Measurements from ENCODE around the gene LRRC8E. TPM values are rescaled to one million over a fixed set of nuclear protein-coding genes. Genes with fewer than 3 reads are reported as not detected.

LRRC8E gene
- total RNA-seq, 1 donor from 2014 or later: 0.08 TPM

DNA sequence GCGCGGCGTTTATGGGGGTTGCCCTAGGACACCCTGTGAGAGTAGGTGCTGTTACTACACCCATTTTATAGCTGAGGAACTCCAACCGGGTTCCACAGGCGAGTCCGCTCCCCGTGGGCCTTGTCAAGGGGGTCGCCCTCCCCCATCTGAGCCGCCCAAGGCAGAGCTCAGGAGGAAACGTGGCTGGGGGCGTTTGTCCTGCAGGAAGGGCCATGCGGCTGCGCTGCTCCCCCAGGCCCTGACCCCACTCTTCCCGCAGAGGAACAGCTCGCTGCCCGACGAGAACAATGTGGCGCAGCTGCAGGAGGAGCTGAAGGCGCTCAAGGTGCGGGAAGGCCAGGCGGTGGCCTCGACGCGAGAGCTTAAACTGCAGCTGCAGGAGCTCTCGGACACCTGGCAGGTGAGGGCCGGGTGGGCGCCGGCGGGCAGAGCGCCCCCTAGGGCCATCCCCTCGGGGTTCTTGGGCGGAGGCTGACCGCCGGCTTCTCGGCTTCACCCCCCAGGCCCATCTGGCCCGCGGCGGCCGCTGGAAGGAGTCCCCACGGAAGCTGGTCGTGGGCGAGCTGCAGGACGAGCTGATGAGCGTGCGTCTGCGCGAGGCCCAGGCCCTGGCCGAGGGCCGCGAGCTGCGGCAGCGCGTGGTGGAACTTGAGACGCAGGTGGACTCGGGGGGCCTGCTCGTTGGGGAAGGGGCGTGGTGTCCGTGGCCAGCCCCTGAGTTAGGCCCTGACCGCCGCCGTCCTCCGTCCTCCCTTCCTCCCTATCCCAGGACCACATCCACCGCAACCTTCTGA, 26.5 kb upstream of the LRRC8E start:
- Mint-ChIP-seq H3K36me3 (ENCODE audit: low read depth, unreplicated experiment) (no peaks in the 10 kb centered on the region), H3K4me3 (ENCODE audit: unreplicated experiment) (peak overlapping the region; percentile 21), H3K27ac (ENCODE audit: unreplicated experiment) (no peak overlapping the region), H3K9me3 (ENCODE audit: unreplicated experiment) (no peaks in the 10 kb centered on the region), H3K4me1 (ENCODE audit: unreplicated experiment) (peaks cover 11% of the 10 kb centered on the region), H3K27me3 (ENCODE audit: unreplicated experiment) (peaks cover 22% of the 10 kb centered on the region)
- no peak for DNase-seq (ENCODE audit: low spot score)
- TF ChIP-seq, protein P1, sequence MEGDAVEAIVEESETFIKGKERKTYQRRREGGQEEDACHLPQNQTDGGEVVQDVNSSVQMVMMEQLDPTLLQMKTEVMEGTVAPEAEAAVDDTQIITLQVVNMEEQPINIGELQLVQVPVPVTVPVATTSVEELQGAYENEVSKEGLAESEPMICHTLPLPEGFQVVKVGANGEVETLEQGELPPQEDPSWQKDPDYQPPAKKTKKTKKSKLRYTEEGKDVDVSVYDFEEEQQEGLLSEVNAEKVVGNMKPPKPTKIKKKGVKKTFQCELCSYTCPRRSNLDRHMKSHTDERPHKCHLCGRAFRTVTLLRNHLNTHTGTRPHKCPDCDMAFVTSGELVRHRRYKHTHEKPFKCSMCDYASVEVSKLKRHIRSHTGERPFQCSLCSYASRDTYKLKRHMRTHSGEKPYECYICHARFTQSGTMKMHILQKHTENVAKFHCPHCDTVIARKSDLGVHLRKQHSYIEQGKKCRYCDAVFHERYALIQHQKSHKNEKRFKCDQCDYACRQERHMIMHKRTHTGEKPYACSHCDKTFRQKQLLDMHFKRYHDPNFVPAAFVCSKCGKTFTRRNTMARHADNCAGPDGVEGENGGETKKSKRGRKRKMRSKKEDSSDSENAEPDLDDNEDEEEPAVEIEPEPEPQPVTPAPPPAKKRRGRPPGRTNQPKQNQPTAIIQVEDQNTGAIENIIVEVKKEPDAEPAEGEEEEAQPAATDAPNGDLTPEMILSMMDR (IDR thresholded peaks at IDR 0.05; ENCODE audit: unreplicated experiment): peak; percentile 36

DNA sequence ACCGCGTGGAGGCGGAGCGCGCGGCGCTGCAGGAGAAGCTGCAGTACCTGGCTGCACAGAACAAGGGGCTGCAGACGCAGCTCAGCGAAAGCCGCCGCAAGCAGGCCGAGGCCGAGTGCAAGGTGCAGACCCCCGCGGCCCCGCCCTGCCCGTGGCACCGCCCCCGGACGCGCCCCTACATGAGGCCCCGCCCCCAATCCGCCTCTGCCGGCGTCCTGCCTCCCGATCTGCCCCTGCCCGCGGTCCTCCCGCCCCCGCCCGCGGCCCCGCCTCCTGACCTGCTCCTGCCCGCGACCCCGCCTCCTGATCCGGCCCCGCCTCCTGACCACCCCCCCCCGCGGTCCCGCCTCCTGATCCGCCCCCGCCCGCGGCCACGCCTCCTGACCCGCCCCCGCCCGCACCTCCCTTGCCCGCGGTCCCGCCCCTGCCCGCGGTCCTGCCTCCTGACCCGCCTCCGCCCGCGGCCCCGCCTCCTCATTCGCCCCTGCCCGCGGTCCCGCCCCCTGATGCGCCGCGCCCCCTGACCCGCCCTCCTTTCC, 25.8 kb upstream of the LRRC8E start:
- Mint-ChIP-seq H3K4me3 (ENCODE audit: unreplicated experiment) (no peak overlapping the region), H3K27ac (ENCODE audit: unreplicated experiment) (no peak overlapping the region), H3K9me3 (ENCODE audit: unreplicated experiment) (no peaks in the 10 kb centered on the region), H3K36me3 (ENCODE audit: low read depth, unreplicated experiment) (no peaks in the 10 kb centered on the region), H3K27me3 (ENCODE audit: unreplicated experiment) (peaks cover 23% of the 10 kb centered on the region), H3K4me1 (ENCODE audit: unreplicated experiment) (peaks cover 11% of the 10 kb centered on the region)
- peak; percentile 87 for DNase-seq (ENCODE audit: low spot score)
- TF ChIP-seq, protein P1 (IDR thresholded peaks at IDR 0.05; ENCODE audit: unreplicated experiment): no peak

DNA sequence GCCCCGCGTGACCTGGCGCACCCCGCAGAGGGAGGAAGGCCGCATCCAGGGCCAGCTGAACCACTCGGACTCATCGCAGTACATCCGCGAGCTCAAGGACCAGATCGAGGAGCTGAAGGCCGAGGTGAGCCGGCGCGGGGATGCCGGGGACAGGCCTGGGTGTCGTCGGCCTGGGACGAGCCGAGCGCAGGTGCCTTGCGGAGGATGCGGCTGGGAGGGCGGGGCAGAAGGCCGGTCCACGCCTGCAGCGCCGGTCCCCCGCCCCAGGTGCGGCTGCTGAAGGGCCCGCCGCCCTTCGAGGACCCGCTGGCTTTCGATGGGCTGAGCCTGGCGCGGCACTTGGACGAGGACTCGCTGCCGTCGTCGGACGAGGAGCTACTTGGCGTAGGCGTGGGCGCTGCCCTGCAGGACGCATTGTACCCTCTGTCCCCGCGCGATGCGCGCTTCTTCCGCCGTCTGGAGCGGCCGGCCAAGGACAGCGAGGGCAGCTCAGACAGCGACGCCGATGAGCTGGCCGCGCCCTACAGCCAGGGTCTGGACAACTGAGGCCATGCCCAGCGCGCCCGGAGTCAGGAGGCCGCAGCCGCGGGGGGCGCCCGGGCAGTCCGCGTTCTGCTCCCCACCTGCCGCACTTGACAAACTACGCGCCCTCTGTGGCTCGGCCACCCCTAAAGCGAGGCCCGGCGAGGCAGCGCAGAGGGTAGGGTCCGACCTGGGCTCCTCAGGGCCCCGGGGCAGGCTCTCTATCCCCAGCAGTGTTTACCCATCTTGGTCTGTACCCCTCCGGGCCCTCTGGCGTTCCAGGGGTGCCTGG, 24.9 kb upstream of the LRRC8E start:
- no peak for DNase-seq (ENCODE audit: low spot score)
- TF ChIP-seq, protein P1 (IDR thresholded peaks at IDR 0.05; ENCODE audit: unreplicated experiment): no peak
- no peaks in the 10 kb centered on the region for H3K36me3 Mint-ChIP-seq (ENCODE audit: low read depth, unreplicated experiment)
- H3K27me3 Mint-ChIP-seq (ENCODE audit: unreplicated experiment): peaks cover 22% of the 10 kb centered on the region
- no peak overlapping the region for H3K4me3 Mint-ChIP-seq (ENCODE audit: unreplicated experiment)
- H3K9me3 Mint-ChIP-seq (ENCODE audit: unreplicated experiment): no peaks in the 10 kb centered on the region
- H3K4me1 Mint-ChIP-seq (ENCODE audit: unreplicated experiment): peaks cover 9% of the 10 kb centered on the region
- H3K27ac Mint-ChIP-seq (ENCODE audit: unreplicated experiment): no peak overlapping the region

DNA sequence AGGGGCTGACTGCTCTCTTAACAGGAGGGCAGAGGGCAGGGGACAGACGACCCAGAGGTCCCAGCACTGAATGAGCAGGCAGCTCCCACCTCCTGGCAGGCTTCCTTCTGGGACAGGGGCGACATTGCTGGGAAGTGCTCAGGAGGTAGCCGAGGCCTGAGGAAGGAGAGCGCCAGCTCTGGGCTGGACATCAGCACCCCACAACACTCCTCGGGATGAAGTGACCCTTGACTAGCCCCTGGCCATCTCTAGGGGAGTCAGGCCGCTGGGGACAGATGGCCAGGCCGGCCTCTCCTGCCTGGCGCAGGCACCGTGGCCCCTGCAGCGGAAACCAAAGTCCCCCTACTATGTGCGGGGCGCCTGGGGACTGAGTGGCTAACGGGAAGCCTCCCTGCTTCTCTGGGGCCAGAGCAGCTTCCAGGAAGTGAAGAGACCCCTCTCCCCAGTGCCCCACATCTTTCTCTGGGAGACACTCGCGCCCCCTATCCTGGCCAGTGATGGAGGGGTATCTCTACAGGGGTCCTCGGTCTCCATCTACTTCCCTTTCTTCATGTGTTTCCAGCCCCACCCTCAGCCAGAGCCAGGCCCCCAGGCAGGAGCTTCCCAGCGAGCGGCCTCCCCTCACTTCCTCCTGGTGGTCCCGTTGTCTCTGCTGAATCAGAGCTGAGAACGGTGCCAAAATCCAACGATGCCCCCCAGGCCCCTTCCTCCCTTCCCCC, 24.2 kb upstream of the LRRC8E start:
- Mint-ChIP-seq H3K4me3 (ENCODE audit: unreplicated experiment) (no peak overlapping the region), H3K27ac (ENCODE audit: unreplicated experiment) (no peak overlapping the region), H3K27me3 (ENCODE audit: unreplicated experiment) (peaks cover 23% of the 10 kb centered on the region), H3K36me3 (ENCODE audit: low read depth, unreplicated experiment) (no peaks in the 10 kb centered on the region), H3K9me3 (ENCODE audit: unreplicated experiment) (no peaks in the 10 kb centered on the region), H3K4me1 (ENCODE audit: unreplicated experiment) (peaks cover 8% of the 10 kb centered on the region)
- no peak for DNase-seq (ENCODE audit: low spot score)
- TF ChIP-seq, protein P1 (IDR thresholded peaks at IDR 0.05; ENCODE audit: unreplicated experiment): no peak

All from endothelial cell (in vitro differentiated cells).